NT2/D1 (cell line): ENCODE data around the gene CDR2.

Experiments used
- YY1 ChIP-seq: IDR thresholded peaks from 2 replicates; pipeline ENCODE4 v1.6.1; 2011; ENCODE audit not compliant: insufficient read length, insufficient read depth
- ZNF274 ChIP-seq: IDR thresholded peaks from 2 replicates; pipeline ENCODE4 v1.6.1; 2011; ENCODE audit warnings: mild to moderate bottlenecking, low read depth, low read length

DNA sequence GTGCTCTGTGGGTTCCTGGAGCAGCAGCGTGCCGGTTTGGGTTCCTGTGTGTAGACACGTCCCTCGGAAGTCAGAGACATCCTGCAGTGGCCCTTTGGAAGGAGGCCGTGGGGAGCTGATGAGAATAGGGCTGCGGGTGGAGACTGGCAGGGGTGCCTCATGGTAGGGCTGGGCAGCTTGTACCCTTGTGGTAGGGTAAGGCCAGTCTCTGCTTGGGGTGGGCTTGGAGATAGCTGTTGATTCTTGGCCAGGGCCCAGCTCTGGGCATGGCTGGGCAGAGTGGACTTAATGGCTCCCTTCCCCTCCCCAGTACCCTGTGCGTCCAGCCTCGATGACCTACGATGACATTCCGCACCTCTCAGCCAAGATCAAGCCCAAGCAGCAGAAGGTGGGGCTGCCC is 66.6 kb downstream of the CDR2 start:
- no peak for TF ChIP-seq ZNF274
- TF ChIP-seq YY1: no peak
